Ishikawa (cell line): ENCODE data around the gene TMEM272.

Experiments
- CREB1 ChIP-seq: IDR thresholded peaks from 2 replicates; pipeline ENCODE4 v1.6.1; 2012; ENCODE audit warnings: low read depth
- EP300 ChIP-seq: IDR thresholded peaks from 2 replicates; pipeline ENCODE4 v1.6.1; 2012; ENCODE audit warnings: borderline replicate concordance
- MAX ChIP-seq: IDR thresholded peaks from 2 replicates; pipeline ENCODE4 v1.6.1; 2012
- RAD21 ChIP-seq: IDR thresholded peaks from 2 replicates; pipeline ENCODE4 v1.6.1; 2012; ENCODE audit warnings: low read depth
- TAF1 ChIP-seq: IDR thresholded peaks from 2 replicates; pipeline ENCODE4 v1.6.1; 2012; ENCODE audit warnings: low read depth, mild to moderate bottlenecking
- TCF12 ChIP-seq: IDR thresholded peaks from 2 replicates; pipeline ENCODE4 v1.6.1; 2012; ENCODE audit warnings: low read depth
- TF ChIP-seq, protein P1 (sequence below): IDR thresholded peaks from 2 replicates; pipeline ENCODE4 v1.6.1; 2012; ENCODE audit warnings: low read depth, mild to moderate bottlenecking

DNA sequence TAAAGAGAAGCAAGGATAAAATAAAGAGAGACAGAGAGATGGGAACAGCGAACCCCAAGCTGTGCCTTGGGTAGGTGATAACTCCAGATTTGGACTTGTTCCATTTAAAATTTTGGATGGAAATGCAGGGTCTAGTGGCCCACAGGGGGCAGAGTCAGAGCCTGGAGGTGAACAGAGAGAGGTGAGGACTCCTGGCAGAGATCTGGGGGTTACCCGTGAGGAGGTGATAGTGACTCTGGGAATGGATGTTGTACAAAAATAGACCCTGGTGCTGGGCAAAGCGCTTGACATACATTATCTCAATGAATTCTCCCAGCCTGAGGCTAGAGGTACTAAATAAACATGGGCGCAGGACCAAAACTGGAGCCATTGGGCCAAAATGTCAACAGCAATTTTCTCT is 26.7 kb downstream of the TMEM272 start:
- TF ChIP-seq TCF12 (no peak), EP300 (no peak), CREB1 (no peak), MAX (no peak), TAF1 (no peak), RAD21 (no peak)
- TF ChIP-seq, protein P1, sequence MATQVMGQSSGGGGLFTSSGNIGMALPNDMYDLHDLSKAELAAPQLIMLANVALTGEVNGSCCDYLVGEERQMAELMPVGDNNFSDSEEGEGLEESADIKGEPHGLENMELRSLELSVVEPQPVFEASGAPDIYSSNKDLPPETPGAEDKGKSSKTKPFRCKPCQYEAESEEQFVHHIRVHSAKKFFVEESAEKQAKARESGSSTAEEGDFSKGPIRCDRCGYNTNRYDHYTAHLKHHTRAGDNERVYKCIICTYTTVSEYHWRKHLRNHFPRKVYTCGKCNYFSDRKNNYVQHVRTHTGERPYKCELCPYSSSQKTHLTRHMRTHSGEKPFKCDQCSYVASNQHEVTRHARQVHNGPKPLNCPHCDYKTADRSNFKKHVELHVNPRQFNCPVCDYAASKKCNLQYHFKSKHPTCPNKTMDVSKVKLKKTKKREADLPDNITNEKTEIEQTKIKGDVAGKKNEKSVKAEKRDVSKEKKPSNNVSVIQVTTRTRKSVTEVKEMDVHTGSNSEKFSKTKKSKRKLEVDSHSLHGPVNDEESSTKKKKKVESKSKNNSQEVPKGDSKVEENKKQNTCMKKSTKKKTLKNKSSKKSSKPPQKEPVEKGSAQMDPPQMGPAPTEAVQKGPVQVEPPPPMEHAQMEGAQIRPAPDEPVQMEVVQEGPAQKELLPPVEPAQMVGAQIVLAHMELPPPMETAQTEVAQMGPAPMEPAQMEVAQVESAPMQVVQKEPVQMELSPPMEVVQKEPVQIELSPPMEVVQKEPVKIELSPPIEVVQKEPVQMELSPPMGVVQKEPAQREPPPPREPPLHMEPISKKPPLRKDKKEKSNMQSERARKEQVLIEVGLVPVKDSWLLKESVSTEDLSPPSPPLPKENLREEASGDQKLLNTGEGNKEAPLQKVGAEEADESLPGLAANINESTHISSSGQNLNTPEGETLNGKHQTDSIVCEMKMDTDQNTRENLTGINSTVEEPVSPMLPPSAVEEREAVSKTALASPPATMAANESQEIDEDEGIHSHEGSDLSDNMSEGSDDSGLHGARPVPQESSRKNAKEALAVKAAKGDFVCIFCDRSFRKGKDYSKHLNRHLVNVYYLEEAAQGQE: no peak
